ENCODE results near the gene FBXL16. TPM values are rescaled to one million over a fixed set of nuclear protein-coding genes. Genes with fewer than 3 reads are reported as not detected.

FBXL16 gene
- total RNA-seq, 6 experiments from 2014 or later: 0.05 to 2.3 (median 1.7) TPM; not detected in 3

- Histone ChIP-seq H3K27me3 (no peaks in the 10 kb centered on the region), H3K4me1 (peaks cover 0 to 1% (median 0%) of the 10 kb centered on the region in 4 donors), H3K27ac (no peak overlapping the region), H3K4me3 (no peak overlapping the region), H3K36me3 (peaks cover 0 to 34% (median 3%) of the 10 kb centered on the region in 4 donors), H3K9me3 (no peaks in the 10 kb centered on the region)
- DNase-seq (peak in 1 of 3 donors; percentile 52), ATAC-seq (peak in 2 of 4 donors; percentile 6 to 15)
- intact Hi-C loops (cut with DNase I): no loop called here
- WGBS (ENCODE audit: insufficient coverage, low coverage, low lambda C conversion rate, missing lambda C conversion rate): no CpG with 5 or more reads among the region's 34 CpGs
- no peak for TF ChIP-seq POLR2A (IDR thresholded peaks at IDR 0.05)
- TF ChIP-seq CTCF (IDR thresholded peaks at IDR 0.05): peak in 2 of 4 donors; percentile 20 to 26
Observed at GRCh38 chr16:733382-734207, 28.0 kb upstream of the FBXL16 start.

GRCh38 chr16:732936-733335 lies 27.3 kb upstream of the FBXL16 start:
- Histone ChIP-seq H3K27ac (no peak overlapping the region), H3K27me3 (no peaks in the 10 kb centered on the region), H3K4me3 (no peak overlapping the region), H3K4me1 (peaks cover 0 to 7% (median 0%) of the 10 kb centered on the region in 4 donors), H3K36me3 (peaks cover 0 to 34% (median 3%) of the 10 kb centered on the region in 4 donors), H3K9me3 (no peaks in the 10 kb centered on the region)
- ATAC-seq (no peak), DNase-seq (no peak)
- no CpG with 5 or more reads among the region's 13 CpGs for WGBS (ENCODE audit: insufficient coverage, low coverage, low lambda C conversion rate, missing lambda C conversion rate)
- intact Hi-C loops (cut with DNase I): no loop called here
- TF ChIP-seq POLR2A (IDR thresholded peaks at IDR 0.05): no peak
- TF ChIP-seq CTCF (IDR thresholded peaks at IDR 0.05): no peak

GRCh38 chr16:732332-732731 lies 26.7 kb upstream of the FBXL16 start:
- no peak overlapping the region for H3K27ac ChIP-seq
- DNase-seq (no peak), ATAC-seq (no peak)
- no peaks in the 10 kb centered on the region for H3K27me3 ChIP-seq
- H3K4me3 ChIP-seq: no peak overlapping the region
- peaks cover 0 to 32% (median 3%) of the 10 kb centered on the region in 4 donors for H3K36me3 ChIP-seq
- H3K9me3 ChIP-seq: no peaks in the 10 kb centered on the region
- intact Hi-C loops (cut with DNase I): no loop called here
- TF ChIP-seq POLR2A (IDR thresholded peaks at IDR 0.05): no peak
- TF ChIP-seq CTCF (IDR thresholded peaks at IDR 0.05): no peak
- 98% methylated on average over 10 of the region's 12 CpGs for WGBS (ENCODE audit: insufficient coverage, low coverage, low lambda C conversion rate, missing lambda C conversion rate)
- peaks cover 0 to 13% (median 0%) of the 10 kb centered on the region in 4 donors for H3K4me1 ChIP-seq

GRCh38 chr16:730666-731509 lies 25.3 kb upstream of the FBXL16 start:
- WGBS (ENCODE audit: insufficient coverage, low coverage, low lambda C conversion rate, missing lambda C conversion rate): 81% methylated on average over 6 of the region's 22 CpGs
- H3K36me3 ChIP-seq: peaks cover 0 to 18% (median 0%) of the 10 kb centered on the region in 4 donors
- no peak for TF ChIP-seq CTCF (IDR thresholded peaks at IDR 0.05)
- TF ChIP-seq POLR2A (IDR thresholded peaks at IDR 0.05): no peak
- no peak for ATAC-seq
- H3K9me3 ChIP-seq: no peaks in the 10 kb centered on the region
- H3K4me3 ChIP-seq: no peak overlapping the region
- no peak for DNase-seq
- H3K27ac ChIP-seq: no peak overlapping the region
- no peaks in the 10 kb centered on the region for H3K27me3 ChIP-seq
- peaks cover 0 to 15% (median 0%) of the 10 kb centered on the region in 4 donors for H3K4me1 ChIP-seq
- intact Hi-C loops (cut with DNase I): no loop called here

Data from right lobe of liver (tissue), 6 donors.